Endothelial cell of umbilical vein (primary cell): Measurements from ENCODE around the gene KLF1. TPM values are rescaled to one million over a fixed set of nuclear protein-coding genes. Genes with fewer than 3 reads are reported as not detected.

ENCODE experiments used
- BruUV-seq: library from RNA; stranded (reverse); fragments of 400-500 nt; replicated peaks from 2 replicates; lab custom pipeline; 2021; lab: Mats Ljungman, UMichigan
- CTCF ChIA-PET: fragments of 300-600, 350-600 bp; sonication (Branson Sonifier 250); formaldehyde crosslinking; loops from one replicate; lab custom pipeline; 2021; ENCODE audit warnings: antibody characterized with exemption, inconsistent platforms; lab: Charles Lee
- POLR2A ChIA-PET: fragments of 300-600, 350-600 bp; sonication (Branson Sonifier 250); formaldehyde crosslinking; loops from one replicate; lab custom pipeline; 2021; ENCODE audit warnings: antibody characterized with exemption, inconsistent platforms; lab: Charles Lee
- DNase-seq: peaks from one replicate; pipeline ENCODE4 v3.0.0-alpha.2; 2011; ENCODE audit warnings: low read depth, low spot score
- FAIRE-seq: peaks from 2 replicates; lab custom pipeline; 2011; peaks lifted over from hg19 to GRCh38; lab: Jason Lieb, UNC
- H2AFZ ChIP-seq: 2 replicates; pipeline ENCODE4 v1.6.0; 2012; ENCODE audit warnings: low read depth, low read length, control low read depth, inconsistent platforms
- H3K27ac ChIP-seq: 2 replicates; pipeline ENCODE4 v1.5.1; 2011; ENCODE audit warnings: low read depth, mild to moderate bottlenecking, control low read depth, low read length, moderate library complexity; ENCODE audit not compliant: insufficient read depth
- H3K27me3 ChIP-seq, 2 experiments: 2 replicates each; pipeline versions ENCODE4 v1.6.0 to v1.6.1; 2011; ENCODE audit warnings: low read length in 2 of 2, mixed read lengths in 1 of 2; ENCODE audit not compliant: control insufficient read depth in 2 of 2, insufficient read depth in 2 of 2
- H3K36me3 ChIP-seq, 2 experiments: 2 replicates in 1 of 2; 3 replicates in 1 of 2; pipeline ENCODE4 v1.5.1; 2011; ENCODE audit warnings: low read length in 2 of 2, mild to moderate bottlenecking in 1 of 2, moderate library complexity in 1 of 2; ENCODE audit not compliant: control insufficient read depth in 2 of 2, insufficient read depth in 2 of 2; ENCODE audit errors: extremely low read depth in 1 of 2
- H3K4me1 ChIP-seq: 3 replicates; pipeline ENCODE4 v1.5.1; 2011; ENCODE audit warnings: mild to moderate bottlenecking, low read length; ENCODE audit not compliant: control insufficient read depth, insufficient read depth; ENCODE audit errors: extremely low read depth
- H3K4me2 ChIP-seq: 2 replicates; pipeline ENCODE4 v1.6.1; 2011; ENCODE audit warnings: low read length, control low read depth, mixed read lengths; ENCODE audit not compliant: insufficient read depth
- H3K4me3 ChIP-seq, 3 experiments: fragments of 200-600 bp in 1 of 3; sonication (generic), shearing (Covaris generic) in 1 of 3; replicated peaks in 1 of 3; 2 replicates each; pipeline ENCODE4 v1.5.1; 2011 to 2016; ENCODE audit warnings: control low read depth in 3 of 3, low read length in 3 of 3, mild to moderate bottlenecking in 2 of 3, inconsistent platforms in 1 of 3, low read depth in 1 of 3, moderate library complexity in 1 of 3; ENCODE audit not compliant: insufficient read depth in 1 of 3
- H3K79me2 ChIP-seq: 2 replicates; pipeline ENCODE4 v1.6.0; 2012; ENCODE audit warnings: low read length, inconsistent platforms; ENCODE audit not compliant: control insufficient read depth, insufficient read depth
- H3K9ac ChIP-seq: replicated peaks from 2 replicates; pipeline ENCODE3; 2011; ENCODE audit warnings: low read length, control low read depth; ENCODE audit not compliant: insufficient read depth; ENCODE audit errors: extremely low read depth
- H3K9me1 ChIP-seq: replicated peaks from 3 replicates; pipeline ENCODE4 v1.6.0; 2011; ENCODE audit warnings: mild to moderate bottlenecking, low read length; ENCODE audit not compliant: control insufficient read depth, insufficient read depth; ENCODE audit errors: extremely low read depth
- H3K9me3 ChIP-seq: replicated peaks from 2 replicates; pipeline ENCODE4 v1.5.1; 2012; ENCODE audit warnings: low read length, inconsistent platforms; ENCODE audit not compliant: control insufficient read depth, insufficient read depth
- H4K20me1 ChIP-seq: replicated peaks from 2 replicates; pipeline ENCODE3; 2011; ENCODE audit warnings: mild to moderate bottlenecking, low read length; ENCODE audit not compliant: control insufficient read depth, insufficient read depth; ENCODE audit errors: extremely low read depth
- EZH2 ChIP-seq: IDR thresholded peaks from 2 replicates; pipeline ENCODE4 v1.6.1; 2012; ENCODE audit warnings: borderline replicate concordance, low read depth, mild to moderate bottlenecking, moderate library complexity, low read length, inconsistent platforms; ENCODE audit not compliant: severe bottlenecking
- FOS ChIP-seq: IDR thresholded peaks from 2 replicates; pipeline ENCODE4 v1.6.1; 2011; ENCODE audit warnings: mild to moderate bottlenecking, low read length, moderate library complexity, borderline replicate concordance; ENCODE audit not compliant: insufficient read depth
- GATA2 ChIP-seq: IDR thresholded peaks from 2 replicates; pipeline ENCODE4 v1.7.0; 2011; ENCODE audit warnings: low read depth, mild to moderate bottlenecking, moderate library complexity, mixed read lengths, low read length; ENCODE audit not compliant: insufficient read length, insufficient read depth
- JUN ChIP-seq: IDR thresholded peaks from 2 replicates; pipeline ENCODE4 v1.6.1; 2011; ENCODE audit warnings: borderline replicate concordance, low read depth; ENCODE audit not compliant: insufficient read length, insufficient read depth
- MAX ChIP-seq: IDR thresholded peaks from 2 replicates; pipeline ENCODE4 v1.6.1; 2011; ENCODE audit not compliant: insufficient read depth, insufficient read length
- MYC ChIP-seq: IDR thresholded peaks from one replicate; pipeline ENCODE4 v1.6.1; 2011; ENCODE audit warnings: mild to moderate bottlenecking, low read depth, low read length
- POLR2A ChIP-seq: IDR thresholded peaks from 2 replicates; pipeline ENCODE4 v1.6.1; 2012; ENCODE audit warnings: low read depth, mild to moderate bottlenecking, control low read depth, low read length
- POLR2AphosphoS5 ChIP-seq: IDR thresholded peaks from 2 replicates; pipeline ENCODE4 v1.6.1; 2012; ENCODE audit warnings: low read depth, mild to moderate bottlenecking, control low read depth, low read length, moderate library complexity; ENCODE audit not compliant: insufficient read depth
- dilution Hi-C: fragments of 300-500 bp; cut with MboI; formaldehyde crosslinking; loops from one replicate; pipeline ENCODE4 v1.15.0; 2019; ENCODE audit warnings: low sequenced_read_pairs; ENCODE audit not compliant: extremely low pct_ligation_motif_present
- intact Hi-C: fragments of 100-400 bp; cut with micrococcal nuclease; formaldehyde crosslinking; loops from one replicate; pipeline ENCODE4 v1.10.0; 2022
- polyA plus RNA-seq, 4 experiments: library from polyadenylated mRNA; depleted of rRNA in 3 of 4; stranded (reverse) in 3 of 4; unstranded in 1 of 4; fragments of >200 nt; gene quantifications; 2 replicates each; pipeline versions ENCODE4 v1.2.1 to v1.2.3, GENCODE V29; 2011 to 2012; ENCODE audit warnings: missing spikeins in 1 of 4
- total RNA-seq: library from RNA; stranded (reverse); gene quantifications from 2 replicates; pipeline ENCODE4 v1.2.3, GENCODE V29; 2021
- TF ChIP-seq, protein P1 (sequence below), 2 donors: IDR thresholded peaks; 1 replicate in 1 of 2; 2 replicates in 1 of 2; pipeline ENCODE4 v1.5.1; 2011; ENCODE audit warnings: low read length in 2 of 2, mild to moderate bottlenecking in 2 of 2, moderate library complexity in 2 of 2, control low read depth in 1 of 2, inconsistent platforms in 1 of 2, low read depth in 1 of 2; ENCODE audit not compliant: insufficient read depth in 1 of 2; ENCODE audit errors: extremely low read depth in 1 of 2

KLF1 gene
- total and polyA plus RNA-seq, 2 donors (not counting 3 experiments of a cell fraction or from before 2014, with no cell fraction given): not detected

GRCh38 chr19:12875086-12875485 is 11.9 kb downstream of the KLF1 start:
- intact Hi-C loops: no loop called here
- dilution Hi-C loops: no loop called here
- Histone ChIP-seq H4K20me1 (no peaks in the 10 kb centered on the region), H3K9ac (no peak overlapping the region), H3K27me3 (no peaks in the 10 kb centered on the region), H3K4me3 (no peak overlapping the region), H3K4me1 (no peaks in the 10 kb centered on the region), H3K4me2 (no peak overlapping the region), H3K9me3 (no peaks in the 10 kb centered on the region), H3K9me1 (no peaks in the 10 kb centered on the region), H3K79me2 (no peaks in the 10 kb centered on the region), H2AFZ (no peak overlapping the region), H3K36me3 (peaks cover 0 to 5% of the 10 kb centered on the region in 2 experiments), H3K27ac (no peak overlapping the region)
- ChIA-PET CTCF (no interaction called here), POLR2A (no interaction called here)
- DNase-seq (no peak), FAIRE-seq (no peak)
- TF ChIP-seq POLR2AphosphoS5: no peak
- TF ChIP-seq MAX: no peak
- TF ChIP-seq EZH2: no peak
- TF ChIP-seq GATA2: no peak
- no peak for TF ChIP-seq FOS
- no peak for TF ChIP-seq JUN
- TF ChIP-seq POLR2A: no peak
- TF ChIP-seq, protein P1, sequence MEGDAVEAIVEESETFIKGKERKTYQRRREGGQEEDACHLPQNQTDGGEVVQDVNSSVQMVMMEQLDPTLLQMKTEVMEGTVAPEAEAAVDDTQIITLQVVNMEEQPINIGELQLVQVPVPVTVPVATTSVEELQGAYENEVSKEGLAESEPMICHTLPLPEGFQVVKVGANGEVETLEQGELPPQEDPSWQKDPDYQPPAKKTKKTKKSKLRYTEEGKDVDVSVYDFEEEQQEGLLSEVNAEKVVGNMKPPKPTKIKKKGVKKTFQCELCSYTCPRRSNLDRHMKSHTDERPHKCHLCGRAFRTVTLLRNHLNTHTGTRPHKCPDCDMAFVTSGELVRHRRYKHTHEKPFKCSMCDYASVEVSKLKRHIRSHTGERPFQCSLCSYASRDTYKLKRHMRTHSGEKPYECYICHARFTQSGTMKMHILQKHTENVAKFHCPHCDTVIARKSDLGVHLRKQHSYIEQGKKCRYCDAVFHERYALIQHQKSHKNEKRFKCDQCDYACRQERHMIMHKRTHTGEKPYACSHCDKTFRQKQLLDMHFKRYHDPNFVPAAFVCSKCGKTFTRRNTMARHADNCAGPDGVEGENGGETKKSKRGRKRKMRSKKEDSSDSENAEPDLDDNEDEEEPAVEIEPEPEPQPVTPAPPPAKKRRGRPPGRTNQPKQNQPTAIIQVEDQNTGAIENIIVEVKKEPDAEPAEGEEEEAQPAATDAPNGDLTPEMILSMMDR (IDR thresholded peaks at IDR 0.05; ENCODE audit: extremely low read depth in 1 of 2, insufficient read depth in 1 of 2, low read depth in 1 of 2, low read length in 2 of 2): no peak
- TF ChIP-seq MYC: no peak
- no TSS peak for BruUV-seq
